ENCODE measurements around the gene PKP3.
A peak's percentile ranks its signal among the peaks of the same experiment; 100 is the strongest.

The PKP3 gene

DNA sequence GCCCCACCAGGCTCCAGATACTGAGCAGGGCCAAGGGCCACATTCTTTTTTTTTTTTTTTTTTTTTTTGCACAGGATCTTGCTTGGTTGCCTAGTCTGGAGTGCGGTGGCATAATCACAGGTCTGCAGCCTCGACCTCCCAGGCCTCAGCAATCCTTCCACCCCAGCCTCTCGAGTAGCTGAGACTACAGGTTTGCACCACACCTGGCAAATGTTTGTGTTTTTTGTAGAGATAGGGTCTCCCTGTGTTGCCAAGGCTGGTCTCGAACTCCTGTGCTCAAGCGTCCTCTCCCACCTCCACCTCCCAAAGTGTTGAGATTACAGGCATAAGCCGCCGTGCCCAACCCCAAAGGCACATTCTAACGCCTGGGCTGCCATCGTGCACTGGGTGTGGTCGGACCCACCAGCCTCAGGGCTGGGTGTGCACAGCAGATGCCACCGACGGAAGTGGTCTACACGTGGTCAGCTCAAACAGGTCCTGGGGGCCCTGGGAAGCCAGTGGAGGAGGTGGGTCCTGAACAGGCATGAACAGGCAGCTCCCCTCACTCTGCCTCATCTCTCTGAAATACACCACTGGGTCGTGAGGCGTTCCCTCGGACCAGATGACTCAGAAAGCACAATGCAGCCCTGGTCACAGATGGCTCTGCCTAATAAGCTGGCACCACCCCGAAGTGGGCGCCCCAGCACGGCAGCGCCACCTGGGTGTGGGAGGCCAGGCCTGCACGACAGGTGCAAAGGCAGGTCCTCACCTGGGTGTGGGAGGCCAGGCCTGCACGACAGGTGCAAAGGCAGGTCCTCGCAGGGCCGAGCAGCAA lies 29.9 kb upstream of the PKP3 start:
- DNase-seq (ENCODE audit: low read depth), result no peak

DNA sequence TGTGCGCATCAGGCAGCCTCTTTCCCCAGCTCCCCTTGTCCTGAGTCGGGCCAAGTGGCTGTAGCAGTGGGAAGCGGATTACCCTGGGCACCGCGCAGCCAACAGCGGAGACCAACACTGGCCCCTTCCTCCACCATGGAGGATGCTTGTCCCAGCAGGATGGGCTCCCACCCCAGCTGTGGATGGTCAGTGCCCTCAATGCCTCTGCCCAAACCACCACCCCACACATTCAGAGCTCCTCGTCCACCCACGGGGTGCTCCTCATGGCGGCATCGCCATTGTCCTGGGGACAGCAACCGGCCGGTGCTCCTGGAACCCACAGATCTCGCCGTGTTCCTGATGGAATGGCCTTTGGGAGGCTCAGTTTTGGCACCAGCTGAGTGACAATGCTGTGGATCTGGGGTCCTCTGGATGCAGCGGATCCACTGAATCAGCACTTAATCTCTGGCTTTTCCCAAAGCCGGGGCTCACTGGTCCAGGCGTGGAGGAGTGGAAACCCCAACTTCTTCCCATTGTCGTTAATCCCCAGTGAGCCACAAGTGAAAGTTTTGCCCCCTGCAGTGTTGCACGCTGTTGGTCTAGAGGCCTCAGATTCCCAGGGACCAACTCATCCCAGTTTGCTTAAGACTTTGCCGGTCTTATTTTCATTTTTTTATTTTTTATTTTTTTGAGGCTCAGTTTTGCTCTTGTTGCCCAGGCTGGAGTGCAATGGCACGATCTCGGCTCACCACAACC lies 28.9 kb upstream of the PKP3 start:
- DNase-seq (ENCODE audit: low read depth), result no peak

DNA sequence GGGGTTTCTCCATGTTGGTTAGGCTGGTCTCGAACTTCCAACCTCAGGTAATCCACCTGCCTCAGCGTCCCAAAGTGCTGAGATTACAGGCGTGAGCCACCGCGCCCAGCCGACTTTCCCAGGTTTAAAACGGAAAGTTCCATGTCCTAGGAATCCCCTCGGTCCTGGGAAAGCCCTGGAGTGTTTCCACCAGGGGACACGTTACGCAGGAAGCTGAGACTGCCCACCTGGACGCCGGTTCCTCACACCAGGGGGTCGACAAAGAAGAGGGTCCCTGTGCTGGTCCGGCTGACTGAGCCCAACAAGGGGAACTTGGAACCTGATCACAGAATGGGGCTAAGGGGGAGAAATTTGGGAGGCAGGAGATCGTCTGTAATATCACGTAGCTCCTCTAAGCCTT lies 28.2 kb upstream of the PKP3 start:
- no peak for DNase-seq (ENCODE audit: low read depth)

DNA sequence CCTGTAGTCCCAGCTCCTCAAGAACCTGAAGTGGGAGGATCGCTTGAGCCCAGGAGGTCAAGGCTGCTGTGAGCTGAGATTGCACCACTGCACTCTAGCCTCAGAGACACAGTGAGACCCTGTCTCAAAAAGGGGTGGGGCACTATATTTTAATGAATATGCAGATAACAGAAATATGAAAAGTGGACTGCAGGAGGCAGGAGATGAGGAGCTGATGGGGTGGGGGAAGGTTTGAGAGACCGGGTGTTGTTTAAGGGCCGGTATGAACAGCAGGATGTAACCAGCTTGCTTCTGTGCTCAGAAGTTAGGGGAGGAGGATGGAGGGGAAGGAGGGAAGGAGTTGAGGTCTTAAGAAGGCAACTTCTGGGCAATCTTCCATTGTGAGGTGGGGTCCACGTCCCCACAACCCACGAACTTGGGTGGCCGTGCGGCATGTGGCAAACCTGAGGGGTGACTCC lies 26.0 kb upstream of the PKP3 start:
- DNase-seq (ENCODE audit: low read depth), result no peak

DNA sequence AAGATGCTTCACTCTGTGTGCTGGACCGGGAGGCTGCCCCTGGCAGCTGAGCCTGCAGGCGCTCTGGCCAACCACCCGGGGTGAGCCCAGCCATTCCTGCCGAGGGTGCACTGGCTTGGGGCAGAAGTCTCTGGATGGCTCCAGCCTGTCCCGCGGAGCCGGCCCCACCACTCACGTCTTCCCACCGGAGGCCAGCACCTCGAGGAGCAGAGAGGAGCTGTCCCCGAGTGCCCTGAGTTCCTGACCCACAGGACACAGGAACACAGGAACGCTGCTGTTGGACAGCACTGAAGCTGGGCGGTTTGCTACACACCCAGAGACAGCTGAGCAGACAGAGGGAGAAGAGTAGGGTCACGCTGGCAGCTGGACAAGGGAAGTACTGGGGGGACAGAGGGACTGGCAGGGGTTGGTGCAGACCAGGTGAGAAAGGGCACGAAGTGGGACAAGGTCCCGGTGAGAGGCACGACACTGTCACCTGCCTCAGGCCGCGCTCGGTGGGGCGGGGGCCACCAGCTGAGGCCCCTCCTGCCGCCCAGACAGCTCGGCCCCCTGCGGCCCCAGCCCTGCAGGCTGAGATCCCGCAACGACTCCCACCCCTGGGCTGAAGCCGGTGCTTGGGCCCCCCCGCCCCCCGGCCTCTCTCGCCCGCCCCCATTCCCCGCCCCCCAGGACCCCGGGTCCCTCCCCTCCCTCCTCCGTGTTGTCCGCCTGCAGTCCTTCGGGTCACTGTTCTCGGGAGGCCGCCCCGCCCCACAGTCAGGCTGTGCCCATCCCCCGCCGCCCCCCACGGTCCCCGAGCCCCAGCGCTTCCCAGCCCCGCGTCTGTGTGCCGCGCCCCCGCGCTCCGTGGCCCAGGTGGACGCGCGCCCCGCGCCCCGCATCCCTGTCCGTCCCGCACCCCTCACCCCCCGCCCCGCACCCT lies 25.3 kb upstream of the PKP3 start:
- peak; percentile 45 for DNase-seq (ENCODE audit: low read depth)

DNA sequence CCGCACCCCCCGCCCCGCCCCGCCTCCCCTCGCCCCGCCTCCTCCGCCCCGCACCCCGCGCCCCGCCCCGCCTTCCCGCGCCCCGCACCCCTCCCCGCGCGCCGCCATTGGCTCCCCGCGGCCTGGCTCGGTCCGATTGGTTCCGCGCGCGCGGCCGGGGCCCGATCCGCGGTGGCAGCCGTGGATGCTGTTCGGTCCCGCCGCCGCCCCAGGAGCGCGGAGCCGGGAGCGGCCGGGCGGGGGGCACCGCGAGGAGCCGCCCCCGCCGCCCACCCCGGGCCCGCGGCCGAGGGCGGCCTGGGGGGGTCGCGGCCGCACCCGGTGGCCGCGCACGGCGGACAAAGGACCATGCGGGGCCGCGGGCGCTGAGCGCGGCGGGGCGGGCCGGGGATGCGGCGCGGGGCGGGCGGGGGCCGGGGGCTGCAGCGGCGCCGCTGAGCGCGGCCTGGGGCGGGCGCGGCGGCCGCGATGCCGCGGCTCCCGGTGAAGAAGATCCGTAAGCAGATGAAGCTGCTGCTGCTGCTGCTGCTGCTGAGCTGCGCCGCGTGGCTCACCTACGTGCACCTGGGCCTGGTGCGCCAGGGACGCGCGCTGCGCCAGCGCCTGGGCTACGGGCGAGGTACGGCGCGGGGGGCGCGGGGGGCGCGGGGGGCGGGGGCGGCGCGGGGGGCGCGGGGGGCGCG lies 24.5 kb upstream of the PKP3 start, which contains the start of gene B4GALNT4:
TSS of gene B4GALNT4 (plus strand) at position 164 of the 683 bp plus-strand sequence. CDS start at position 469, 305 bp downstream.
- peak; percentile 45 for DNase-seq (ENCODE audit: low read depth)

DNA sequence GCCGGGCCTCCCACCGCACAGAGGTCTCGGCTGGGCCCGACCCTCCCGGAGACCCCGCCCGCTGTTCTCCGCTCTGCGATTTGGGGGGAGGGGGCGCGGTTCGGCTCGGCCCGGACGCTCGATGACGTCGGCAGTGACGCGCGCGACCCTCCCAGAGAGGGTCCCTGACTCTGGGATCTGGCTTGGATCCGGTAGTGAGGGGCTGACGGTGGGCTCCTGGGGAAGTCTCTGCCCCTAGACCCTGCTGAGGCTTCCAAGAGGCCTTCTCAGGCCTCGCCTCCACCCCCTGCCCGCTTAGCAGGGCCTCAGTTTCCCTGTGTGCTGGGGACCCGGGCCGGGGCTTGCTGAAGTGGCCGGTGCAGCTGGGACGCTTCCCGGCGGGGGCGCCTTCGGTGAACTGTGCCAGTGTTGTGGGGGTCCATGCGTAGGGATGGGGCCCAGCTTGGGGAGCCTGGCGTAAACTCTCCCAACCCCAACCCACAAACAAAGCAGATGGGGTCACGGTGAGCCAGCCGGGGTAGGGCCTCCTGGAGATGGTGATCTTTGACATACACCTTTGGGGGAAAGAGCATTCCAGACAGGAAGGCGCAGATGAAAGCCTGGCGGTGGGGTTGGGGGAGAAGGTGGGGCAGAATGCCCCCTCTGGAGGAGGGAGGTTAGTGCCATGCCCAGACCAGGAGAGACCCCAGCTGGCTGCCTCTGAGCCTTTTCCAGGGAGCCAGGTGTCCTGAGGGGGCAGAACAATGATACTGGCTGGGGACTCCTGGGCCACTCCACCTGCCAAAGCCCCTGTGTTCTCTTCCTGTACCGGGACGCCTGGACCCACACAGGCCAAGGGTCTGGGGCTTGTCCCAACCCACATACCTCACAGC lies 23.7 kb upstream of the PKP3 start:
- DNase-seq (ENCODE audit: low read depth), result no peak

DNA sequence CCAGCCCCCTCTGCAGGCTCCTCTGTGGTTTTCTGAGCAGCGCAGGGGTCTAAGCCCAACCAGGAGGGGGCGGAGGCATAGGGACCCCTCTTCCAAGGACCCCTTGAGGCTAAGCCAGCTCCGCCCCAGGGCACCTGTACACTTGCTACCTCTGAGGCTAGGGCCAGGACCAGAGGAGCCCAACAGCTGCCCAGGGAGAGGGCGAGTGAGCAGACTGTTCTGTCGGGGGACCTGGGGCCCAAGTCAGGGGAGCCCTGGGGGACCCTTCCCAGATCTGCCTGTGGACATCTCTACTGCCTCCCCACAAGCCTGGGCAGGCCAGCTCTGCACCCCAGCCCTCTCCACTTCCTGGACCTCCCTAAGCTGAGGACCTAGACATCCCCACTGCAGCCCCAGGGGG lies 23.0 kb upstream of the PKP3 start:
- no peak for DNase-seq (ENCODE audit: low read depth)

DNA sequence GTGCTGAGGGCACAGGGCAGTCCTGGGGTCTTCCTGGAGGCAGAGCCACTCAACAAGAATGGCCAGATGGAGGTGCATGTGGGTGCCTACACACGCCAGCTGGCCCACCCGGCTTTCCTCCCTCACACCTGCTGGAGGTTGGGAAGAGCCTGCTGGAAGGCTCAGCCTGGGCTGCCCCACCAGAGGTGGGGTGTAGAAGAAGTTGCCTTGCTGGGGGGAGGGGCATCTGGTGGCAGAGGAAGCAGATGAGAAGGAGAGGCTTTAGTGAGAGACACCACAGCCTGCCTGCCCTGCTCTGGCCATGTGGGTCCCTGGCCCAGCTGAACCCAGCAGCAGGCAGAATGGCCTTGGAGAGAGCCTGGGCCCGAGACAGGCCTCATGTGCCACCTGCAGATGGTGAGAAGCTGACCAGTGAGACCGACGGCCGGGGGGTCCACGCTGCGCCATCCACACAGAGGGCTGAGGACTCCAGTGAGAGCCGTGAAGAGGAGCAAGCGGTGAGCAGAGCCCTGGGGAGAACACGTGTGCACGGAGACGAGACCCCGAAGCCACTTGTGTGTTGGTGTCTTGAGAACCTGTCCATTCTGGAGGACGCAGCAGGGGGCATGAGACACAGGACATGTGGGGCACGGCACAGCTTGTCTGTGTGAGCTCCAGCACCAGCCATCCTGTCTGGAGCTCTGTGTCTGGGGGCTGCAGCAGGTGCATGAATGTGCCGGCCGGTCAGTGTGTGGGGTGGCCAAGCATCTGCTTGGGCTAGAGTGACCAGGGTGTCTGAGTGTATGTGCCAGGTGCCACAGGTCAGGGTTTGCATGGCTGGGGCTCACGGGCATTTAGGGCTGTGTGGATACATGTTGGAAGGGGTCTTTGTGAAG lies 22.1 kb upstream of the PKP3 start:
- DNase-seq (ENCODE audit: low read depth), result no peak

DNA sequence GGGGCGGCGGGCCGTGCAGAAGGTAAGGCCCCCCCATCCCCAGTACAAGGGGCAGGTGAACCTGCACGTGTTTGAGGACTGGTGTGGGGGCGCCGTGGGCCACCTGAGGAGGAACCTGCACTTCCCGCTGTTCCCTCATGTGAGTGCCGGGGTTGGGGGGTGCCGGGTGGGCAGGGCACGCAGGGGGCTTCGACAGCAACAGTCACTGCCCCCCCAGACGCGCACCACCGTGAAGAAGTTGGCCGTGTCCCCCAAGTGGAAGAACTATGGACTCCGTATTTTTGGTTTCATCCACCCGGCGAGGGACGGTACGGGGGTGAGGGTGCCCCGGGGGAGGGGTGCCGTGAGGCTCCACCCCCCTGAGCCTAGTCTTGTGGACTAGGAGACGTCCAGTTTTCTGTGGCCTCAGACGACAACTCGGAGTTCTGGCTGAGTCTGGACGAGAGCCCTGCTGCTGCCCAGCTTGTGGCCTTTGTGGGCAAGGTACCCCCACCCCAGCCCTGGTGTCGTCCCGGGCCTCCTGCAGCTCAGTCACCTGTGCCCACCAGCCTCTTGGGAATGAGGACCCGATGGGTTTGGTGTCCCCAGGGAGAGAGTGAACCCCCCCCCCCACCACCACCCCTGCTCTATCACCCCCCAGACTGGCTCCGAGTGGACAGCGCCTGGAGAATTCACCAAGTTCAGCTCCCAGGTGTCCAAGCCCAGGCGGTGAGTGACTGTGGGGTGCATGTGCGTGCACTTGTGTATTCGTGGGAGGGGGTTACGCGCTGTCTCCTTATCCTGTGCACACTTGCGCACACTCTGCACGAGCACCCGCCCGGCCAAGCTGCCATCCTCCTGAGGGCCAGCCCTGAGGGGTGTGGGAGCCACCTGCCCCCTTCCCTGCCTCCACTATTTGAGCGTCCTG lies 20.9 kb upstream of the PKP3 start:
- no peak for DNase-seq (ENCODE audit: low read depth)

DNA sequence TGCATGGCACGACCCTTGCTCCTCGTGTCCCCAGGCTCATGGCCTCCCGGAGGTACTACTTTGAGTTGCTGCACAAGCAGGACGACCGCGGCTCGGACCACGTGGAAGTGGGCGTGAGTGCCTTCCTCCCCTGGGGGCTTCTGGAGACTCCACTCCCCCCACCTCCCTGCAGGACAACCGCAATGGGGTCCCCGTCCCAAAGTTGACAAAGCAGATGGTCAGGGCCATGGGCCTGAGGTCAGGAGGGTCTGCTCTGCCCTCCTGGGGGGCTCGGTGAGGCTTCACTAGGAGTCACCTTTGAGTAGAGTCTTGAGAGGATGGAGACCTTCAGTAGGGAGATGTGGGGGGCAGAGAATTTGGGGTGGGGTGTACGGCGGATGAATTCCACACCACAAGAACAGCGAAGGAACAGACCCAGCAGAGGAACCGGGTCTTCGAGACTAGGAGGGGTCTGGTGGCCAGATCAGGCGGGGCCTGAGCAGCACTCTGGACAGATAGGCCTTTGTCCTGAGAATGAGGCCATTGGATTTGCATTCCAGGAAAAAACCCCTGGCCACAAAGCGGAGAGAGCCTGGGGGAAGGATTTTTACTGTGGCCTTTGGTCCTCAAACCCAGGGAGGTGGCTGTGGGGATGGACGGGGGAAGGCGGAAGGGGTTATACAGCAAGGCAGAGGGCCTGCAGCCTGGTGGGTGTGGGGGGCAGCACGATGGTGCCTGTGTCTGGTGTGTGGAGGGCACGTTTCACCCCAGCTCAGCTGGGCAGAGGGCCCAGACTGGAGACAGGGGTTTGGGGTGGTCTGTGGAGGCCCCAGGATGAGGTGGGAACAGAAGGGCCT lies 20.1 kb upstream of the PKP3 start:
- no peak for DNase-seq (ENCODE audit: low read depth)

DNA sequence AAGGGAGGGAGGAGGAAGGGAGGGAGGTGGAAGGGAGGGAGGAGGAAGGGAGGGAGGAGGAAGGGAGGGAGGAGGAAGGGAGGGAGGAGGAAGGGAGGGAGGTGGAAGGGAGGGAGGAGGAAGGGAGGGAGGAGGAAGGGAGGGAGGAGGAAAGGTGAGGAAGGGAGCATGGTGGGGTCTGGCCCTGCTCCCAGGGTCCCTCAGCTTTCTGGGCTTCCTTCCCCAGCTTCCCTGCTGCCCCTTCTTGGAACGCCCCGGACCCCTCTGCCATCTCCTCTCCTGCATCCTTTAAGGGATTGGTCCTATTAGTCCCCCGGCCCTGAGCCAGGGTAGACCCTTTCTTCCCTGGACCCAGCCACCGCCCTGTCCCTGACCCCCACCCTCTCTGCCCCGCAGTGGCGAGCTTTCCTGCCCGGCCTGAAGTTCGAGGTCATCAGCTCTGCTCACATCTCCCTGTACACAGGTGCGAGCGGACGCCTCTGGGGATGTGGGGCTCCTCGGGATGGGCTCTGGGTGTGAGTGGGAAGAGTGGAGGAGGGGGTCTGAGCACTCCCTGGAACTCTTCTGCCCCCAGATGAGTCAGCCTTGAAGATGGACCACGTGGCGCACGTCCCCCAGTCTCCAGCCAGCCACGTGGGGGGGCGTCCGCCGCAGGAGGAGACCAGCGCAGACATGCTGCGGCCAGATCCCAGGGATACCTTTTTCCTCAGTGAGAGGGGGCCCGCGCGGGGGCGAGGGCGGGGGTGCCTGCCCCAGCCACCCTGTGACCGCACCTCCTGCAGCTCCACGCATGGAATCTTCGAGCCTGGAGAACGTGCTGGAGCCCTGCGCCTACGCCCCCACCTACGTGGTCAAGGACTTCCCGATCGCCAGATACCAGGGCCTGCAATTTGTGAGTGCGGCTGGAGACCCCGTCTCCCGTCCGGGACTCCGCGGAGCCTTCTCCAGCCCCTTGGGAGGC lies 18.7 kb upstream of the PKP3 start:
- DNase-seq (ENCODE audit: low read depth), result no peak

DNA sequence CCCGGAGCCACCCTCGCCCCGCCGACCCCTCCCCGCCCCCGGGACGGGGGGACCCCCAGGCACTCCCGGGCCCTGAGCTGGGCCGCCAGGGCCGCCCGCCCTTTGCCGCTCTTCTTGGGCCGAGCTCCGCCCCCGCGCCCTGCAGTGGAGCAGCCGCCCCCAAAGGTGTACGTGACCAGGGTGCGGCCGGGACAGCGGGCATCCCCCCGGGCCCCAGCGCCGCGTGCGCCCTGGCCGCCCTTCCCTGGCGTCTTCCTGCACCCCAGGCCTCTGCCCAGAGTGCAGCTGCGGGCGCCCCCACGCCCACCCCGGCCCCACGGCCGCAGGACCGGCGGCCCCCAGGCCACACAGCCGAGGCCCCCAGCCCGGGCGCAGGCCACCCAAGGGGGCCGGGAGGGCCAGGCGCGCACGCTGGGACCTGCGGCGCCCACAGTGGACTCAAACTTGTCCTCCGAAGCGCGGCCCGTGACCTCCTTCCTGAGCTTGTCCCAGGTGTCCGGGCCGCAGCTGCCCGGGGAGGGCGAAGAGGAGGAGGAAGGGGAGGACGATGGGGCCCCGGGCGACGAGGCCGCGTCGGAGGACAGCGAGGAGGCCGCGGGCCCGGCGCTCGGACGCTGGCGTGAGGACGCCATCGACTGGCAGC lies 17.4 kb upstream of the PKP3 start:
- DNase-seq (ENCODE audit: low read depth), result no peak

DNA sequence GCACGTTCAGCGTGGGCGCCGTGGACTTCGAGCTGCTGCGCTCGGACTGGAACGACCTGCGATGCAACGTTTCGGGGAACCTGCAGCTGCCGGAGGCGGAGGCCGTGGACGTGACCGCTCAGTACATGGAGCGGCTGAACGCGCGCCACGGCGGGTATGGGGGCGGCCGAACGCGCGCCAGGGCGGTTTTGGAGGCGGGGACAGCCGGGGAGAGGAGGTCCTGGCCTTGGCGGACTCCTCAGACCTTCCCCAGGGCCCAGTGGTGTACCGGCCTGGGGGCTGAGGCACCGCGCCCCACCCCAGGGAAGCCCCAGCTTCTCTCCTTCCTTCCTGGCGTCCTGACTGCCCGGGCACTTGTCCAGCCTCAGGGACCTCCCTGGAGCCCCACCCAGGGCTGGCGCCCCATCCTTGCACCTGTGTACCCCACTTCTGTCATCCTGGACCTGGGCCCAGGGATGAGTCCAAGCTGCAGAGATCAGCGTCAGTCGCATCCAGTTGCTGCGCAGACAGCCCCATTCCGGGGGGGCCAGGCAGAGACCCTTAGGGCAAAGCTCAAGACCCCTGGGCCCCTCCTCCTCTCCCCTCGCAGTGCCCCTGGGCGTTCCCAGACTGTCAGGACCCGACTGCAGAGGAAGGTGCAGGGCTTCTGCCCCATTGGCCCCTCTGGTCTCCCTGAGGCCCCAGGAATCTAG lies 16.7 kb upstream of the PKP3 start:
- no peak for DNase-seq (ENCODE audit: low read depth)

DNA sequence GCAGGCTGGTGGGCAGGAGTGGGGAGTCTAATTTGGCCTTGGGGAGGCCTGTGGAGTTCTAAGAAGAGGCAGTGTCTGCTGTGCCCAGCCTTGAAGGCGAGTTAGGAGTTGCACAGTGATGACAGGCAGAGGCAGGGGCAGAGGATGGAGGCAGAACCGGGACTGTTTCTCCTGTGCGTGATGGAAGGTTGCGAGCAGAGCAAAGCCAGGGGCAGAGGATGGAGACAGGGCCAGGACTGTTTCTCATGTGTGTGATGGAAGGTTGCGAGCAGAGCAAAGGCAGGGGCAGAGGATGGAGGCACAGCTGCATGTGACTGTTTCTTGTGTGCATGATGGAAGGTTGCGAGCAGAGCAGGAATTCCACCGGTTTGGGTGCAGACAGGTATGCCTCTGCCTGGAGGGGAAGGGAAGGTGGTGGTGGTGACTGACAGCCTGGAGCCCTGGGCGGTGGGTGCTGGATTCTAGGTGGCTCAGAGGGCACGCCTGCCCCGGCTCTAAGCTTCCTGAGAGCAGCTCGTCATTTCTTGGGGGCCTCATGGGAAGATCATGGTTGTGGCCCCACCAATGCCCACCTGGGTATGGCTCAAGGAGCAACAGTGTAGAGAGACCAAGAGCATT lies 16.0 kb upstream of the PKP3 start:
- DNase-seq (ENCODE audit: low read depth), result no peak

Data from iris pigment epithelial cell (primary cell).